IPS-15b (cell line): ENCODE measurements around the gene TNFRSF18.

Source experiments
- H3K27me3 ChIP-seq: one replicate; pipeline ENCODE4 v1.6.1; 2013; ENCODE audit warnings: low read length; ENCODE audit not compliant: control insufficient read depth, insufficient read depth
- H3K36me3 ChIP-seq: one replicate; pipeline ENCODE4 v1.6.1; 2013; ENCODE audit warnings: low read length; ENCODE audit not compliant: control insufficient read depth, insufficient read depth
- H3K4me1 ChIP-seq: one replicate; pipeline ENCODE4 v1.6.1; 2013; ENCODE audit warnings: mild to moderate bottlenecking, low read length; ENCODE audit not compliant: control insufficient read depth, insufficient read depth
- H3K4me3 ChIP-seq: one replicate; pipeline ENCODE4 v1.5.1; 2013; ENCODE audit warnings: low read depth, low read length
- H3K9ac ChIP-seq: one replicate; pipeline ENCODE4 v1.6.1; 2013; ENCODE audit warnings: low read depth, mild to moderate bottlenecking, low read length
- H3K9me3 ChIP-seq: one replicate; pipeline ENCODE4 v1.6.1; 2013; ENCODE audit warnings: mild to moderate bottlenecking, low read length; ENCODE audit not compliant: control insufficient read depth, insufficient read depth

The TNFRSF18 gene

GRCh38 chr1:1157426-1157913 is 48.9 kb downstream of the TNFRSF18 start:
- Histone ChIP-seq H3K27me3 (peaks cover 3% of the 10 kb centered on the region), H3K4me1 (no peaks in the 10 kb centered on the region), H3K36me3 (no peaks in the 10 kb centered on the region), H3K4me3 (peak overlapping the region; percentile 62), H3K9me3 (no peaks in the 10 kb centered on the region), H3K9ac (no peak overlapping the region)

- Histone ChIP-seq H3K4me3 (no peak overlapping the region), H3K9ac (no peak overlapping the region), H3K4me1 (no peaks in the 10 kb centered on the region), H3K9me3 (no peaks in the 10 kb centered on the region), H3K36me3 (no peaks in the 10 kb centered on the region), H3K27me3 (peaks cover 3% of the 10 kb centered on the region)
These were observed 49.4 kb downstream of the TNFRSF18 start for GRCh38 chr1:1157033-1157365.

- peaks cover 3% of the 10 kb centered on the region for H3K27me3 ChIP-seq
- no peaks in the 10 kb centered on the region for H3K4me1 ChIP-seq
- no peak overlapping the region for H3K4me3 ChIP-seq
- H3K36me3 ChIP-seq: no peaks in the 10 kb centered on the region
- no peaks in the 10 kb centered on the region for H3K9me3 ChIP-seq
- H3K9ac ChIP-seq: no peak overlapping the region
These were observed 50.0 kb downstream of the TNFRSF18 start for GRCh38 chr1:1156140-1157032.

- Histone ChIP-seq H3K27me3 (peaks cover 3% of the 10 kb centered on the region), H3K4me1 (no peaks in the 10 kb centered on the region), H3K9me3 (no peaks in the 10 kb centered on the region), H3K9ac (no peak overlapping the region), H3K36me3 (no peaks in the 10 kb centered on the region), H3K4me3 (no peak overlapping the region)
These were observed 51.1 kb downstream of the TNFRSF18 start for GRCh38 chr1:1155258-1155657.

GRCh38 chr1:1153874-1154273 is 52.5 kb downstream of the TNFRSF18 start:
- no peak overlapping the region for H3K4me3 ChIP-seq
- H3K4me1 ChIP-seq: no peaks in the 10 kb centered on the region
- peaks cover 3% of the 10 kb centered on the region for H3K27me3 ChIP-seq
- no peaks in the 10 kb centered on the region for H3K36me3 ChIP-seq
- H3K9ac ChIP-seq: no peak overlapping the region
- H3K9me3 ChIP-seq: no peaks in the 10 kb centered on the region
